ENCODE measurements around the gene C1orf105.
"Not testable (repeated sequence)": the region's sequence is repeated elsewhere in the genome, so short reads cannot be mapped to it uniquely, and the experiment has no call there.

The C1orf105 gene, protein sequence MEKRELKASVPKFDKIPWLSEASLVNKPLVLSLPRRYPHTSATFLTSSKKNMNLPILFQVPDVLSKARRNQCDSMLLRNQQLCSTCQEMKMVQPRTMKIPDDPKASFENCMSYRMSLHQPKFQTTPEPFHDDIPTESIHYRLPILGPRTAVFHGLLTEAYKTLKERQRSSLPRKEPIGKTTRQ

DNA sequence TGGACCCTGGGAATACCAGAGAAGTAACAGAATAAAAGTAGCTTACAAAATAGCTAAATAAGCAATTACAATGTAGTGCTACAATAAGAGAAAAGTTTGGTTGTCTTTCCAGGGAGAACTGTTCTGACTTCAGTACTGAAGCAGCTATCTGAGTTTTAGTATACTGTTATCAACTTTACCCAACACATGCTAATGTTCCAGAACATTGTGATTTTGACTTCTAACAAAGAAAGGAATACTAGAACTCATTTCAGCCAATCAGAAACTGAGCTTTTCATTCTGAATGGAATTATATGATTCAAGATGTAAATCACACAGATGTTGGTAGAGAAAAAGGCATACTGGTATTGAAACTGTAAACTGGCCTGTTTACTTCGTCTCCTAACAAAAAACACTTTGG lies at the start of gene C1orf105:
Gene C1orf105 (plus strand): TSS at position 301 of the 400 bp plus-strand sequence. CDS start 201 bp downstream, outside the sequence.
- DNase-seq (ENCODE audit: low spot score): no peak

DNA sequence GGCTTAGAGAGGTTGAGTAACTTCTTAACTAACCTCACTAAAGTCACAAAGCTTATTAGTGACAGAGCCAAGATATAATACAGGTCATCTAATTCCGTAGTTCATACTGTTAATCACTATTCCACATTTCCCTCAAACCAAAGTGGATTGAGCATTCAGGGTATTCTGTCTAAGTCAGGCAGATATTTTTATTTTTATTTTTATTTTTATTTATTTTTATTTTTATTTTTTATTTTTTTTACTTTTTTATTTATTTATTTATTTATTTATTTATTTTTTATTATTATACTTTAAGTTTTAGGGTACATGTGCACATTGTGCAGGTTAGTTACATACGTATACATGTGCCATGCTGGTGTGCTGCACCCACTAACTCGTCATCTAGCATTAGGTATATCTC lies 48.8 kb upstream of the C1orf105 start:
- DNase-seq (ENCODE audit: low spot score): not testable (repeated sequence)

DNA sequence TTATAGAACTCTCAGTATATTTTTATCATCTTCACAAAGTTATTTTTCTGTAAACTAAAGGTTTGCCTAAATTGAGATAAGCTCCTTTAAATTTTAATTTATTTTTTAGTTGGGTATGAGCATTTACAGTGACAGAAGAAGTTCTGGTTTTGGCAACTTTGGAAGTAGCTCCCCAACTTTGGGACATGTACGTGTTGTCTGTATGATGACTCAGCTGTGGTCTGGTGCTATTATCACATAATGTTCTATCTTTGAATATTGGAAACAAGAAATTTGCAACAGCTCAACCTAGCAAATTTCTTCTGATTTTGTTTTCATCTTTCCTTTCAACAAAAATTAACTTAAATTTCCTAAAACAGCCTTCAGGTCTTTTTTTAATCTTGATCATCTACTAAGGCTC lies 46.6 kb upstream of the C1orf105 start:
- DNase-seq (ENCODE audit: low spot score): no peak

DNA sequence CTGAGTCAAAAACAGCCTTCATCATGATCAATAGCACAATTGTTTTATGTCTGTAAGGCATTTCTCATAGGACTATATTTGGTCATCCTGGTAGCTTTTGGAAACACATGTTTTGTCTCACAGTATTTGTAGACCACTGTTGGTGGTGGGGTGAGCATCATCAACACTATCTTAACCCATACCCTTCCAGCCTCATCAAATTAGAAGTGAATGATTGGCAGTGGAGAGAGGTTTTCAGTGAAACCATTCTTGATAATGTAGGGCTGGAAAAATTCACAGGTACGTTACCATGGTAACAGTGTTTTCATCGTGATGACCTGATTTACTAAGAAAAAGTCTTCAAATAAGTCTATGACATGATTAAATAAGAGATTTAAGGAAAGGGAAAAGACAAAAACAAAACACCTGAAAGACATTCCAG lies 45.3 kb upstream of the C1orf105 start:
- DNase-seq (ENCODE audit: low spot score): no peak

DNA sequence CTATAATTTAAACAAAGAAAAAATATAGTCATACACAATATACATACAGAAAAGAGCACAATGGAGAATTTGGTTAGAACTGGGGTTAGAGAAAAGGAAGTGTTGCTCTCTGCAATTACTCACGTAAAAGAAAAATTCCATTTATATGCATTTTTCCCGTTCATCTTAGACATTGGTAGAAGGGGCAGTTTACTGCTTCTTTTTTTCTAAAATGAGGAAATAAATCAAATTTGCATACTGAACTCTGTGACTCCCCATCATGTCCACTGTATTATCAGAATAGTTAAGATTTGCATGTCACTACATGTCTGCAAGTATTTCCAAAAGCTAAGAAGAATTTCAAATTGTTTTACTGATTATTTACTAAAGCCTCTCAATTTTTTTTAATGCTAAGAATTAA lies 44.1 kb upstream of the C1orf105 start:
- no peak for DNase-seq (ENCODE audit: low spot score)

DNA sequence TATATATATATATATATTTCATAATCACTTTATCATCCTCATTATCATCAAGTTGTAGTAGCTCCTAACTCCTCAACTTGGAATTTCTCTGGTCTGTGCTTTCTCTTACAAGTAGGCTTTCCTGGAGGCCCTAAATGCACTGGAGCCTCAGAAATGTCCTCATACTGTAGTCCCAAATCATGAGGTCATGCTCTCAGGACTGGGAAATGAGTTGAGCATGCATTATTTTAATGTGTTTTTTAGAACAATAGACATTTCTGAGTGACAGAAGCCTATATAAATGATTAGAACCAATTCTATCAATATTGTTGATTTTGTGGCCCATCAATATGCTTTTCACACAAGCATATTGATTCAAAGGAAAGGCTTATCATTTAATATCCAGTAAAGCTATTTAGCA lies 42.9 kb upstream of the C1orf105 start:
- DNase-seq (ENCODE audit: low spot score): no peak

DNA sequence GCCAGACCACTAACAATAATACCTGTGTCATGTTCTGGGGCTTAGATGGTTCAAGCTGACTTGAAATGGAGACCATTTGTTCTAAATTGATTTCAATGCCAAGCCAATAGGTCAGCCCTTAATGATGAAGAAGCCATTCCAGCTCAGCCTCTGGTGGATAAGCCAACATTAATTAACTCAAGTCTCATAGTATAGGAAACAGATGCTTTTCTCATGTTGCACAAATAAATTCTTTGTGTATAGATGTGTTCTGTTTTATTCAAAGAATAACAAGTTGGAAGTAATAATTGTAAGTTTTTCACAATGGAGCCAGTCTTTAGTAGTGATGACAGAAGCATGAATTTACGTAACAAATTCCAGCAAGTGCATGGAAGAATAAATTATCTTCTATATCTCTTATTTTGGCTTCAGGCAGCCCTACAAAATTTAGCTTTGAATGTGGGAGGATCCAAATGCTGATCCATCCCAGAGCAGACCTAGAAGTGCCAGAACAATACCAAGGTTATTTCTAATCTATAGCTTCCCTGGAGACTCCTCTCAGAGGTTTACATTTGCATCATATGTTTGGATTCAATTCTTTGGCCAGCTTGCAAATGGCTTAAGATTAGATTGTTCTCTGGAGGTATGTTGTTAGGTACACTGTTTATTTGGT lies 42.2 kb upstream of the C1orf105 start:
- DNase-seq (ENCODE audit: low spot score): no peak

DNA sequence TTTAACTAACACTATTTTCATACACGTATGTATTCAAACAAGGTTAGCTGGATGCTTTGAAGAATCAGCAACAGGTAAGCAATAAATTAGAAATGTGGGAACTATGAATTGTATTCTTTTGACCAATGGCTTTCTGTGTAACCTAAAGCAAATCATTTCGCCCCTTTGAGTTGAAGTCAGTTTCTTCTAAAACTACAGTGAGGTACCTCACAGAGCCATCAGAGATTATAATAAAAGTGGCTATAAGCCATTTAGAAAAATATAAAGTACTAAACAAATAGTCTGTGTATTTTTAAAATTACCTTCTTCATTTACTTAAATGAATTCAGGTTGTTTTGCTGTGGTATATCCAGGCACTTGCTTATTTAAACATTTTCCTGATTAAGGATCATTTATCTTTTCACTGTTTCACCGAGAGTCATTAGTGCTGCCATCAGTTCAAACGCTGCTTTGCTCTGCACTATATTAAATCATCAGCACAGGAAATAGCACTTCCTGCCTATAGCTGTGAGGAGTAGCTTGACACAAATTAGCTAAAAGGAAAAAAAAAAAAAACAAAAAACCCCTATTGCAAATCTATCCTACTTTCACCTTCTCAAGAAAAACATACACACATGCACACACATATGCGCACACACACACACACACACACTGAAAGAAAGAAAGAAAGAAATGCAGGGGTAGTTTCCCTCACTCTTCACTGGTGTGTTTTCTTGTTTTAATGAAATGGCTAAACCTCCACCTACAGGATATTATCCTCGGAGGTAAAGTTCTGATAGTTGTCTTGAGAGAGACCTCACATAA lies 39.8 kb upstream of the C1orf105 start:
- DNase-seq (ENCODE audit: low spot score): no peak

DNA sequence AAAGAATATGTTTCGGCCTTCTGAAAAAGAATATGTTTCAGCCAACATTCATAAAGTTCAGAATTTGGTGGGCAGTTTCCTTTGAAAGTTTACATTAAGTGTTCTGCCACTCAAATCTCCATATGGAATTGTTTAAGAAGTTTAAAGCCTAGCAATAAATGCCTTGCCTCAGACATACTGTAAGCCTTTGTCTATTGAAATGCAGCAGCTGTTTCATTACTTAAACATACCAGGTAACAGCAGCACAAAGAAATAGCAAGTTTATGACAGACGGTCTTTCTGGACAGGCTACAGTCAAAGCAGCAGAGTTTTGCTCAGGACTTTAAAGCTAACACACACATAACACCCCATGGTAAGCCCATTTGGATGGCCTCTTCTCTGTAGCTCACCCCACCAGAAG lies 38.5 kb upstream of the C1orf105 start:
- DNase-seq (ENCODE audit: low spot score): no peak

DNA sequence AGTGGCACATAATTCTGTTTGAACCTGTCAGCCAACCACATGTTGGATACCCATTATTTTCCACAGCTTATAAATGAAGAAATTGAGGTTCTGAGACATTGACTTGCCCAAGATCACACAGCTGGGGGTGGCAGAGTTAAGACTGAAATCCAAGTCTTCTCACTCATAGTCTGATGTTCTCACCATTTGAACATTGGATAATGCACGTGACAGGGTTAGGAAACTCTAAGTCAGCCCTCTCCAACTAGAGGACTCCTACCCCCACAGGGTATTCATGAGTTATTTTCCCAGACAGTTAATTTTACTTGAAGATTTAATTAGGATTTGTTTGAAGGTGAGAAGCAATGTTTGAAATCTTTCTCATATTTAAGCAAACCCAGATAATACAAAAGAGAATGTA lies 38.1 kb upstream of the C1orf105 start:
- no peak for DNase-seq (ENCODE audit: low spot score)

DNA sequence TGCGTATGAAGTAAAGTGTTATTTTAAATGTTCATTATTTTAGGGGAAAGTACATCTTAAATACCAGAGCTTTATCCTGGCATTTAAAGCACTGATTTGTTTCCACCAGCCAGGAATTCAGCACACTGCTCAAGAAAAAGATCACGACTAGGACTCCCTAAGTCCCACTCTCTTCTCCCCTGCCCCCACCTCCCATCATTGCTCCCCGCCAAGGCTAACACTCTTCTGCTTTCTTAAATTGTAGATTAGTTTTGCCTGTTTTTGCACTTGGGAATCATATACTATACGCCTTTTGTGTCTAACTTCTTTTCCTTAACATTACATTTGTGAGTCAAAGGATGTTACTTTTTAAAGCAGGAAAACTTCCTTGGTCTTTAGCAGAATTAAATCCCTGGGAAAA lies 37.5 kb upstream of the C1orf105 start:
- no peak for DNase-seq (ENCODE audit: low spot score)

DNA sequence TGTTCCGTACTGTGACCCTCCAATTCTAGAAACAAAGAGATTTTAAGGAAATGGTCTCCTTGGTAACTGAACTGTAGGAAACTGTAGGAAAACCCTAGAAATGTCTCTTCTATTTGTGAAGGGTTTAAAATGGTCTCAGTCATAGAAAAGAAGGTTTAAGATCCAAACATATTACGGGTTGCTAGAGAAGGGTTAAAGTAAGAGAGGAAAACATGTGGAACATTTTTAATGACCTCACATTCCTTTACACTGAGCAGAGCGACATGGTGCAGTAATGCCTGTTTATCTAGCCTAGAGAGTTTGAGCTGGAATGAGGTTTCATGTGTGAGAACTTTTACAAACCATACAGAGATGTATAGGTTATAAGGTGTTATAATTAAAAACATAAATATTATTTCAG lies 36.9 kb upstream of the C1orf105 start:
- DNase-seq (ENCODE audit: low spot score): no peak

DNA sequence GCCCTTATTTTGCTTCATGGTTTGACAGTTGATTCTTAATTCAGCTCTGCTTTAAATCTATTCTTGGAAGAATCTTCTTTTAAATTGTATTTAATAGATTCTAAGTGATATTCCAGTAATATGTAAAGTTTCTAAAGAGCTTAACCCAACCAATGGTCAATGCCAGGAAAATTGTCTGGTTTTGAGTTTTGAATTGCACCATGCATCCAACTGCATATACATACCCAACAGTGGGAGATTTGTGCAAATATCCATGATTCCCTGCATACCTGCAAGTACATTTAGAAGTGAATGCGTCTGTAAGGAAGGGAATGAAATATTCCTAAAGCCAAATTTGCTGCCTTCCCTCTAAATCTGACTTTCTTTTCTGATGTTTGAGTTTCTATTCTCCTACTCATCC lies 35.8 kb upstream of the C1orf105 start:
- no peak for DNase-seq (ENCODE audit: low spot score)

DNA sequence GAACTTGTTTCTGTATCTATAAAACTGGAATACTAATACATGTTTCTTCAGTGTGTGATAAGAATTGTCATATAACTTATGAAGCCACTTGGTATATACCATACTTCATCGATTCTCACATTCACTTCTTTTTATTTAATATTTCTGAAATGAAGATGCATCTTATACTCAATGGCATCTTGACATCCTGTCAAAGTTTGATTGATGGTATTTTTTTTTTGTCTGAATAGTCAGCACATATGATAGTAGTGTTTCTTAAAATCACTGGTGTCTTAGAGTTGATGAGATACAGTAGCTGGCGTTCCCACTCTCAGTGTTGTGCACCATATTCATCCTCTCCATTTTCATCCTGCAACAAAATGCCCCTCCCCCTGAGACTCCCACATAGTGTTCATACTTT lies 34.4 kb upstream of the C1orf105 start:
- DNase-seq (ENCODE audit: low spot score): no peak

DNA sequence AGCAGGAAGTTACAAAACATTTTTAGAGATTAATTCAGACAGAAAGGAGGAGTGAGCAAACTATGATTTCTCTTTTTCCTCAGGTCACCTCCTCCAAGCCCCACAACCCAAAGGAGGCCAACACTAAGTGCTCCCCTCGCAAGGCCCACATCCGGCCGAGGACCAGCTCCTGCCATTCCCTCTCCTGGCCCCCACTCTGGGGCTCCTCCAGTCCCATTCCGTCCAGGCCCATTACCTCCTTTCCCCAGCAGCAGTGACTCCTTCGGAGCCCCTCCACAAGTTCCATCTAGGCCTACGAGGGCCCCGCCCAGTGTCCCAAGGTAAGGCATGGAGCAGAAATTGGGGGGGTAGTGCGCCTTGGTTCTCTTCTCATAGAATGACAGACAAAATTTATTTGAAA lies 32.0 kb upstream of the C1orf105 start:
- no peak for DNase-seq (ENCODE audit: low spot score)

DNA sequence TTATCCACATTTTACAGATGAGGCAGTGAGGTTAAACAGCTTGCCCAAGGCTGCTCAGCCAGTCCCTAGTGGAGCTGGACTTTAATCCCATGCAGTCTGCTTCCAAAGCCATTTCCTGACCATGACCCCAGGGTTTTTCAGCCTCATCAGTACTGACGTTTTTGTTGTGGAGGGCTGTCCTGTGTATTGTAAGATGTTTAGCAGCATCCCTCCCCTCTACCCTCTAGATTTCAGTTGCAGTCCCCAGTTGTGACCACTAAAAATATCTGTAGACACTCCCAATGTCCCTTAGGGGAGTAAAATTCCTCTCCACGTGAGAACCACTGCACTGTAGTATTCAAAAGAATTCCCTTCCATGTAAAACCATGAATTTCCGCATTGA lies 30.2 kb upstream of the C1orf105 start:
- DNase-seq (ENCODE audit: low spot score): no peak

DNA sequence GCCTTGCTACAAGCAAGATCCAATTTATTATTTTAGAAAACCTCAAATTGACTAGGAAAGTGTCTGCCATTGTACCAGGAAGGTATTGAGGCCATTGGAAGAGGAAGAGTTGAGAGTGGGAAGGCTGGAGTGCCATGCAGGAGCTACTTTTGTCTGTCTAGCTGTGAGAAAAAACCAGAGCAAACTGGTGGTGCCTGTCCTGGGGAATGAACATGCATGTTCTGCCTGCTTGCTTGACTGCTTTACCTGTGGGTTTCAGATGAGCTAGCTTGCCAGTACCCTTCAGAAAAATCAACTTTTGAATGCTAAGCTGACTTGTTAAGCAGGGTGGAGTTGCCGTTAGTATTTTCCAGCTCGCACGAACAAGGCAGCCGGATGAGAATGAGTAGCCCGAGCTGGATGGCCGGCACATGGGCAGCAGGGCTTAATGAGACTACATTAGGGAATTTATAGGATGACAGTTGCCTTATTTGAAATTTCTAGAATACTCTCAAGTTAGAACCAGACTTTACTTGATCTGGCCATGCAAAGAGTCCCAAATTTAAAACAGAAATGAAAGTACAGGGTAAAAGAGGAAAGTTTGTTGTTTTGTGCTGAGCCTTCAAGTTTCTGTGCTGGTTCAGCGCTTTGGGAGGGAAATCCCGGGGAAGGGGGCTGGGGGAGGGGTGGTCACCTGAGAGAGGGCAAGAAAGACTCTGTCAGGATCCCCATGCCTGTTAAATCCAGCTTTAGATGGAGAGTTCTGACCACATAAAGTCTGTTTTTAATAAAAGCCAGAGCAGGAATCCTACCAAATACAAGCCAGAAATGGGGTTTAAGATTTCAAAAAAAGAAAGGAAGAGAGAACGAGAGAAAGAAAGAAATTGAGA lies 29.6 kb upstream of the C1orf105 start:
- DNase-seq (ENCODE audit: low spot score): no peak

DNA sequence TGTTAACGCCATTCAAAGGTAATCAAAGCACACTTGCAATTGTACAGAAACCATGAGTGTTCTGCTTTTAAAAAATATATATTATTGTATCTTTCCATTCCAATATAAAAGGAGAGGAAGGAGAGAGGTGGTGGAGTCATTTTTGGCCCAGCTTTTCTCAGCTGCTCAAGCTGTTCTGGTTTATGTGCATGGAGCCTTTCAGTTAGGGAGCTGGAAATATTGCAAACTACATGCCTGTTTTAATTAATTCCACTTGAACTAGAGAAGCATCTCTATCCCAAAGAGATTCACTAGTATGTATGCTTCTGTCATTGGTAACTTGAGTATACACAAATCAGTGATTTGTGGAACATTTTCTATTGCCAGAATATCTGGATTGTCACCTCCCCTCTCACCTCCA lies 28.5 kb upstream of the C1orf105 start:
- no peak for DNase-seq (ENCODE audit: low spot score)

DNA sequence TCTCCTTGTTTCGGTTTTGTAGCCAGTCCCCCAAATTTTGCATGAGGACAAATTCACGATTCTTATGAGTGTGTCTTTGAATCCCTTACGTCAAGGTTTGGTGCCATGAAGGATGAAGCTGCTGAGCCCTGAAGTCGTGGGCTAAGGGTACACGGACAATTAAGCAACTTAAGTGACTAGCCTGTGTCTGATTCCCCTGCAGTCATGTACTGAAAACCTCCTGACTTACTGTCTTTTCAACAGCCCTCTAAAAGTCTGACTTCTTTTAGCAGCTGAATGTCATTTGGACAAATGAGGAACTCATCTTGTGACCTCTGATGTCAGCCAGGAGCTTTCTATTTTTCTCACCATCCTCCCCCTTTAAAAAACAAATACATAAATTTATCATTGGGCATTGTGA lies 27.1 kb upstream of the C1orf105 start:
- no peak for DNase-seq (ENCODE audit: low spot score)

DNA sequence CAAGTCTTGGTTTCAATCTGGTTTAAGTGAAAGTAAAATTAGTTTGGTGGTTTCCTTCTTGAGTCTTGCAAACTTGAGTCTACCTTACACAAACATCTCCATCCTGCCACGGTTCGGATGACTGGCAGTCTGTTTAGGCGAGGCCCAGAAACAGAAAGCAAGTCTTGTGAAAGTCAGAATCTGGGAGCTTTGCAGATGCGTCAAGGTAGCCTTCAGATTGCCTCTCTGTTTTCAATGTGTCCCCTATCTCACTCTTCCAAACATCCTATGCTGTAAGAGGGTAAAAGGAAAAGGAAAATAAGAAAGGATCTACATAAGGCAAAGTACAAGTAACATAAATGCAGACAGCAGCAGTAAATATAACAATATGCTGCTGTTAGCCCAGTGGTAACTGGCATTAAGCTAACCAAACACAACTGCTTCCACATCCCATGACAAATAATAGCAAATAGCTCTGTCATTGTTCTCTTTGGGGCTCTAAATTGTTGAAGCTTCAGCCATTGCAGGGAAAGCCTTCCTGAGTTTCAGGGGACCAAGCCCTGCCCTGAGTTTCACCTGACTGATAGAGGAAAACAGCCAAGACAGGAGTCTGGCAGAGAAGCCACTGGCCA lies 26.2 kb upstream of the C1orf105 start:
- DNase-seq (ENCODE audit: low spot score): no peak

DNA sequence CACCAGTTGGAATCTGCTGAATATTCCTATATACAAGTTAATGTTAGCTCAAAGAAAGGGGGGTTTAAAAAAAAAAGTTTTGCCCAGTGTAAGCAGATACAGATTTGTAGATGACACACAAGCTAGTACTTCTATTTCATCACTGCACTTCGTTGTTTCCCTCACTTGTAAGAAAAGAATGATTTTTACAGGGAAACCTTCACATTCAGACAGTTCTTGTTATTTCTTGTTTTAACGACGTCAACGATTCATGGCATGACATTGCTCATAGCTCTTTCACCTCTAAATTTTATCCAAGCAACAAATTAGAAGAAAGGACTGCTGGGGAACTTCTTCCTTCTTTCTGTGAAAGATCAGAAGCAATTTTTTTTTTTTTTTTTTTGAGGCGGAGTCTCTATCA lies 25.7 kb upstream of the C1orf105 start:
- DNase-seq (ENCODE audit: low spot score): no peak

DNA sequence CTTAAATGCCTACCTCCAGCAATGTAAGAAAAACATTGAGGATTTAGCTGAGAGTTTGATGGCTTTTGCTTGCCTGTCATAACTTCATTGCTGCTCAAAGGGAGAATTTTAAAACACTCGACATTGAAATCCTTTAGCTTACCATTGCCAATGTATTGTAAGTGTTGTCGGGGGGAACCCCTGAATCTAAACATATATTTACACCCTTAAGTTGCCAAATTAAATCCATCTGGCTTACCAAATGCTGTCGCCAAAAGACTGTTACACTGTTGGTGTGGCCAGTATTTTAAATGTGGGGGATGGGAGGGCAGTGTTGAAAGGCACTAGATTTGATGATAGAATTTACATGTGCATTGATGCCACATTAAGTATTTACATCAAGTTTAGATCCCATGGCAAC lies 24.9 kb upstream of the C1orf105 start:
- no peak for DNase-seq (ENCODE audit: low spot score)

All from iPS-NIHi11 (cell line).